ENCODE data around the gene TRPC4.

TRPC4 gene

GRCh38 chr13:37747071-37747612 lies 122.4 kb downstream of the TRPC4 start:
- no peak overlapping the region for H3K4me3 ChIP-seq (ENCODE audit: low read depth, low read length)
- no peak for TF ChIP-seq CTCF (IDR thresholded peaks at IDR 0.05; ENCODE audit: insufficient read depth, low read depth, low read length, missing control alignments)
- no peak for DNase-seq (ENCODE audit: low read depth)

GRCh38 chr13:37741536-37741935 lies 128.0 kb downstream of the TRPC4 start:
- TF ChIP-seq CTCF (IDR thresholded peaks at IDR 0.05; ENCODE audit: insufficient read depth, low read depth, low read length, missing control alignments), result no peak
- H3K4me3 ChIP-seq (ENCODE audit: low read depth, low read length), result no peak overlapping the region
- DNase-seq (ENCODE audit: low read depth), result no peak

- H3K4me3 ChIP-seq (ENCODE audit: low read depth, low read length), result no peak overlapping the region
- DNase-seq (ENCODE audit: low read depth), result no peak
- TF ChIP-seq CTCF (IDR thresholded peaks at IDR 0.05; ENCODE audit: insufficient read depth, low read depth, low read length, missing control alignments), result no peak
Observed at GRCh38 chr13:37736045-37736444, 133.5 kb downstream of the TRPC4 start.

- DNase-seq (ENCODE audit: low read depth), result no peak
- H3K4me3 ChIP-seq (ENCODE audit: low read depth, low read length), result no peak overlapping the region
- TF ChIP-seq CTCF (IDR thresholded peaks at IDR 0.05; ENCODE audit: insufficient read depth, low read depth, low read length, missing control alignments), result no peak
Observed at GRCh38 chr13:37735293-37735692, 134.3 kb downstream of the TRPC4 start.

- TF ChIP-seq CTCF (IDR thresholded peaks at IDR 0.05; ENCODE audit: insufficient read depth, low read depth, low read length, missing control alignments), result no peak
- no peak overlapping the region for H3K4me3 ChIP-seq (ENCODE audit: low read depth, low read length)
Observed at GRCh38 chr13:37729876-37730275, 139.7 kb downstream of the TRPC4 start.

GRCh38 chr13:37716420-37717195 lies 153.0 kb downstream of the TRPC4 start:
- H3K4me3 ChIP-seq (ENCODE audit: low read depth, low read length), result no peak overlapping the region
- TF ChIP-seq CTCF (IDR thresholded peaks at IDR 0.05; ENCODE audit: insufficient read depth, low read depth, low read length, missing control alignments), result no peak
- DNase-seq (ENCODE audit: low read depth), result no peak

More at GRCh38 chr13:37729876-37730275, 139.7 kb downstream of the TRPC4 start:
- no peak for DNase-seq (ENCODE audit: low read depth)
